ENCODE results near the gene S100A5.

DNA sequence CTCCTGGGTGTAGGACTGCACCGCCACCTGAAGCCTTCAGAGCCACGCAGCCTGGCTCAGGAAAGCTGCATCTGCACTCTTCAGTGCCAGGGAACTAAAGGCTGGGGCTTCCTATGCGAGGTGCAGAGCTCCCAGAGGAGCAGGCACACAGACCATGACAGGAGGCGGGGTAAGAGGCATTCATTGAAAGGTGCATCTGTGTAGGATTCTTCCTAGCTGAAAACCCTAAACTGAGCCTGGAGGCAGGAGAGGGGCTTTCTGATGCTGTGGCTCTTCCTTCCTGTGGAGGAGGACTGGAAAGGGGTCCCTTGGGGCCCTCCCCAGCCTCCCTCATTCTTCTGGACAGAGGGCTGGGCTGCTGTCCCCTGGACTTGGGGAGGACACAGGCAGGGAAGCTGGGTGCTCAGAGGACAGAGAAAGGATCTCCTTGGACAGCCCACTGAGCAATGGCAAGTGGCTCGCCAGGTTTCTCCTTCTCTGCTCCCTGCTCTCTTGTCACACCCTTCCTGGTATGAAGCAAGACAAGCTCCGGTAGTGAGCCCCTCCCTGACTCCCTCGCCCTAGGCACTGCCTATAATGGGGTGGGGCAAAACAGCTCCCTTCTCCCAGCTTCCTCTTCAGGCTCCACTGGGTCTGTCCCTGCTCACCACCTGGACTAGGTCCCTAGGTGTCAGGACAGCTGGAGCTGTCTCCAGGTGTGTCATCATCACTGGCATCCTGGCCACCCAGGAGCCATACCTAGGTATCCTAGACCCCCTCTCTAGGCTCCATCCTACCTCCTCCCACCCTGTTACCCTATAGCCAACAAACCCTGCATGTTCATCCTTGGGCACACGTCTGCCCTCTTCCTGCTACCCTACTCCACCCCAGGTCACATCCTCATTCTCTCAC, 25.0 kb downstream of the S100A5 start:
- no peak for TF ChIP-seq POLR2A (IDR thresholded peaks at IDR 0.05; ENCODE audit: low read depth, low read length)
- no peak for TF ChIP-seq ZNF274 (IDR thresholded peaks at IDR 0.05; ENCODE audit: insufficient read depth, insufficient read length)
- no peak for TF ChIP-seq CHD4 (IDR thresholded peaks at IDR 0.05)
- no peak for TF ChIP-seq JUND (IDR thresholded peaks at IDR 0.05; ENCODE audit: low read depth, low read length)
- TF ChIP-seq ZZZ3 (IDR thresholded peaks at IDR 0.05; ENCODE audit: control insufficient read depth, insufficient read length, low read depth): no peak
- TF ChIP-seq, protein P1, sequence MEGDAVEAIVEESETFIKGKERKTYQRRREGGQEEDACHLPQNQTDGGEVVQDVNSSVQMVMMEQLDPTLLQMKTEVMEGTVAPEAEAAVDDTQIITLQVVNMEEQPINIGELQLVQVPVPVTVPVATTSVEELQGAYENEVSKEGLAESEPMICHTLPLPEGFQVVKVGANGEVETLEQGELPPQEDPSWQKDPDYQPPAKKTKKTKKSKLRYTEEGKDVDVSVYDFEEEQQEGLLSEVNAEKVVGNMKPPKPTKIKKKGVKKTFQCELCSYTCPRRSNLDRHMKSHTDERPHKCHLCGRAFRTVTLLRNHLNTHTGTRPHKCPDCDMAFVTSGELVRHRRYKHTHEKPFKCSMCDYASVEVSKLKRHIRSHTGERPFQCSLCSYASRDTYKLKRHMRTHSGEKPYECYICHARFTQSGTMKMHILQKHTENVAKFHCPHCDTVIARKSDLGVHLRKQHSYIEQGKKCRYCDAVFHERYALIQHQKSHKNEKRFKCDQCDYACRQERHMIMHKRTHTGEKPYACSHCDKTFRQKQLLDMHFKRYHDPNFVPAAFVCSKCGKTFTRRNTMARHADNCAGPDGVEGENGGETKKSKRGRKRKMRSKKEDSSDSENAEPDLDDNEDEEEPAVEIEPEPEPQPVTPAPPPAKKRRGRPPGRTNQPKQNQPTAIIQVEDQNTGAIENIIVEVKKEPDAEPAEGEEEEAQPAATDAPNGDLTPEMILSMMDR (IDR thresholded peaks at IDR 0.05 in 2 of 3, conservative IDR thresholded peaks at IDR 0.05 in 1 of 3; ENCODE audit: control insufficient read depth in 2 of 3, extremely low read depth in 1 of 3, insufficient read depth in 1 of 3, low read depth in 3 of 3, low read length in 3 of 3): no peak
- TF ChIP-seq RFX5 (IDR thresholded peaks at IDR 0.05; ENCODE audit: low read depth, low read length): no peak
- no peak for TF ChIP-seq YY1 (IDR thresholded peaks at IDR 0.05; ENCODE audit: low read depth, low read length)
- no peak for TF ChIP-seq MXI1 (IDR thresholded peaks at IDR 0.05; ENCODE audit: low read depth, low read length)
- no peak for TF ChIP-seq SRF (IDR thresholded peaks at IDR 0.05; ENCODE audit: low read depth in 2 of 2, low read length in 2 of 2)
- TF ChIP-seq POLR2AphosphoS5 (IDR thresholded peaks at IDR 0.05; ENCODE audit: low read length): no peak
- TF ChIP-seq, protein P2, sequence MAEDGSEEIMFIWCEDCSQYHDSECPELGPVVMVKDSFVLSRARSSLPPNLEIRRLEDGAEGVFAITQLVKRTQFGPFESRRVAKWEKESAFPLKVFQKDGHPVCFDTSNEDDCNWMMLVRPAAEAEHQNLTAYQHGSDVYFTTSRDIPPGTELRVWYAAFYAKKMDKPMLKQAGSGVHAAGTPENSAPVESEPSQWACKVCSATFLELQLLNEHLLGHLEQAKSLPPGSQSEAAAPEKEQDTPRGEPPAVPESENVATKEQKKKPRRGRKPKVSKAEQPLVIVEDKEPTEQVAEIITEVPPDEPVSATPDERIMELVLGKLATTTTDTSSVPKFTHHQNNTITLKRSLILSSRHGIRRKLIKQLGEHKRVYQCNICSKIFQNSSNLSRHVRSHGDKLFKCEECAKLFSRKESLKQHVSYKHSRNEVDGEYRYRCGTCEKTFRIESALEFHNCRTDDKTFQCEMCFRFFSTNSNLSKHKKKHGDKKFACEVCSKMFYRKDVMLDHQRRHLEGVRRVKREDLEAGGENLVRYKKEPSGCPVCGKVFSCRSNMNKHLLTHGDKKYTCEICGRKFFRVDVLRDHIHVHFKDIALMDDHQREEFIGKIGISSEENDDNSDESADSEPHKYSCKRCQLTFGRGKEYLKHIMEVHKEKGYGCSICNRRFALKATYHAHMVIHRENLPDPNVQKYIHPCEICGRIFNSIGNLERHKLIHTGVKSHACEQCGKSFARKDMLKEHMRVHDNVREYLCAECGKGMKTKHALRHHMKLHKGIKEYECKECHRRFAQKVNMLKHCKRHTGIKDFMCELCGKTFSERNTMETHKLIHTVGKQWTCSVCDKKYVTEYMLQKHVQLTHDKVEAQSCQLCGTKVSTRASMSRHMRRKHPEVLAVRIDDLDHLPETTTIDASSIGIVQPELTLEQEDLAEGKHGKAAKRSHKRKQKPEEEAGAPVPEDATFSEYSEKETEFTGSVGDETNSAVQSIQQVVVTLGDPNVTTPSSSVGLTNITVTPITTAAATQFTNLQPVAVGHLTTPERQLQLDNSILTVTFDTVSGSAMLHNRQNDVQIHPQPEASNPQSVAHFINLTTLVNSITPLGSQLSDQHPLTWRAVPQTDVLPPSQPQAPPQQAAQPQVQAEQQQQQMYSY (CRISPR knock-in tag; IDR thresholded peaks at IDR 0.05): no peak
- no peak for TF ChIP-seq CEBPB (IDR thresholded peaks at IDR 0.05; ENCODE audit: borderline replicate concordance in 1 of 2, low read depth in 2 of 2, low read length in 2 of 2)

Measured in GM12878 (cell line).